K562 (cell line): ENCODE measurements around the gene CRY2. TPM values are rescaled to one million over a fixed set of nuclear protein-coding genes. Genes with fewer than 3 reads are reported as not detected.
"Not testable (repeated sequence)": the region's sequence is repeated elsewhere in the genome, so short reads cannot be mapped to it uniquely, and the experiment has no call there.

ENCODE experiments used
- ATAC-seq: fragments of 200-7000 bp; cut with Tn5 transposase; 3 replicates; pipeline ENCODE4 v1.9.1; 2020; ENCODE audit warnings: moderate library complexity
- BruUV-seq: library from RNA; stranded (reverse); fragments of 400-500 nt; replicated peaks from 2 replicates; lab custom pipeline; 2021; lab: Mats Ljungman, UMichigan
- CTCF ChIA-PET: fragments of 300-600 bp; formaldehyde crosslinking; extraction: SDS; loops from one replicate; lab custom pipeline; 2021; ENCODE audit warnings: low intra/inter-chr PET ratio; lab: Yijun Ruan, JAX
- POLR2A ChIA-PET: fragments of 300-600, 350-650 bp; sonication (Branson Sonifier 250); formaldehyde crosslinking; extraction: SDS; loops from one replicate; lab custom pipeline; 2021; ENCODE audit warnings: antibody characterized with exemption, inconsistent platforms; lab: Yijun Ruan, JAX
- DNase-seq, 4 experiments: peaks; one replicate each; pipeline versions ENCODE4 v3.0.0 to v3.0.0-alpha.2; 2011 to 2018; ENCODE audit warnings: low spot score in 3 of 4, mixed read lengths in 3 of 4; ENCODE audit errors: extremely low read depth in 1 of 4
- FAIRE-seq: peaks from 2 replicates; lab custom pipeline; 2011; peaks lifted over from hg19 to GRCh38; lab: Jason Lieb, UNC
- H2AFZ ChIP-seq: 2 replicates; pipeline ENCODE4 v1.6.0; 2011; ENCODE audit warnings: low read depth, low read length, control low read depth, inconsistent platforms
- H3K27ac ChIP-seq: fragments of 200-600 bp; 3 replicates; pipeline ENCODE4 v1.8.0; 2011; ENCODE audit warnings: low read depth, mild to moderate bottlenecking, control low read depth, inconsistent platforms, low read length, moderate library complexity, mixed read lengths; ENCODE audit errors: extremely low read depth
- H3K27me3 ChIP-seq, 2 experiments: fragments of 300-600 bp in 1 of 2; 2 replicates in 1 of 2; 3 replicates in 1 of 2; pipeline versions ENCODE4 v1.6.0 to v1.8.0; 2011; ENCODE audit warnings: inconsistent platforms in 2 of 2, low read length in 2 of 2, mild to moderate bottlenecking in 1 of 2, mixed read lengths in 1 of 2, moderate library complexity in 1 of 2; ENCODE audit not compliant: control insufficient read depth in 2 of 2, insufficient read depth in 2 of 2
- H3K36me3 ChIP-seq: fragments of 300-600 bp; 3 replicates; pipeline ENCODE4 v1.8.0; 2011; ENCODE audit warnings: mild to moderate bottlenecking, low read length, inconsistent platforms; ENCODE audit not compliant: control insufficient read depth, insufficient read depth
- H3K4me1 ChIP-seq, 2 experiments: fragments of 200-600 bp in 1 of 2; replicated peaks in 1 of 2; 2 replicates in 1 of 2; 3 replicates in 1 of 2; pipeline versions ENCODE4 v1.5.1 to v1.8.0; 2011; ENCODE audit warnings: inconsistent platforms in 2 of 2, low read length in 2 of 2, mild to moderate bottlenecking in 1 of 2, mixed read lengths in 1 of 2, moderate library complexity in 1 of 2; ENCODE audit not compliant: control insufficient read depth in 2 of 2, insufficient read depth in 2 of 2
- H3K4me2 ChIP-seq: 2 replicates; pipeline ENCODE4 v1.6.1; 2011; ENCODE audit warnings: low read length, control low read depth, inconsistent platforms, mixed read lengths; ENCODE audit not compliant: insufficient read depth
- H3K4me3 ChIP-seq: fragments of 200-600 bp; sonication (generic), shearing (Covaris generic); 2 replicates; pipeline ENCODE4 v1.5.1; 2016; ENCODE audit warnings: control low read depth, inconsistent platforms
- H3K79me2 ChIP-seq: fragments of 200-600 bp; 3 replicates; pipeline ENCODE4 v1.8.0; 2011; ENCODE audit warnings: low read length, inconsistent platforms; ENCODE audit not compliant: control insufficient read depth, insufficient read depth
- H3K9ac ChIP-seq, 2 experiments: 2 replicates each; pipeline versions ENCODE4 v1.6.0 to v1.6.1; 2011; ENCODE audit warnings: low read depth in 2 of 2, low read length in 2 of 2, control low read depth in 1 of 2, inconsistent platforms in 1 of 2, mild to moderate bottlenecking in 1 of 2, mixed read lengths in 1 of 2; ENCODE audit not compliant: insufficient read depth in 1 of 2
- H3K9me1 ChIP-seq: one replicate; pipeline ENCODE4 v1.6.0; 2011; ENCODE audit warnings: inconsistent platforms, mild to moderate bottlenecking, low read length, moderate library complexity; ENCODE audit not compliant: control insufficient read depth, insufficient read depth
- H3K9me3 ChIP-seq: replicated peaks from 2 replicates; pipeline ENCODE4 v1.5.1; 2011; ENCODE audit warnings: low read depth, low read length, inconsistent platforms; ENCODE audit not compliant: control insufficient read depth, insufficient read depth
- H4K20me1 ChIP-seq: replicated peaks from 2 replicates; pipeline ENCODE4 v1.6.1; 2011; ENCODE audit warnings: low read length, inconsistent platforms, mixed read lengths; ENCODE audit not compliant: control insufficient read depth, insufficient read depth
- BHLHE40 ChIP-seq: IDR thresholded peaks from 2 replicates; pipeline ENCODE4 v1.6.1; 2011; ENCODE audit warnings: low read length, improper control_type of control experiment
- C11orf30 ChIP-seq: fragments of 450-650 bp; IDR thresholded peaks from 2 replicates; pipeline ENCODE4 v1.6.1; 2016; ENCODE audit warnings: low read depth, mild to moderate bottlenecking
- HDAC1 ChIP-seq, 2 experiments: fragments of 450-650 bp; IDR thresholded peaks; 2 replicates each; pipeline ENCODE4 v1.6.1; 2016 to 2017; ENCODE audit warnings: inconsistent platforms in 1 of 2, mild to moderate bottlenecking in 1 of 2, moderate library complexity in 1 of 2
- HEY1 ChIP-seq: fragments of 250-450 bp; sonication (Bioruptor Pico); IDR thresholded peaks from 2 replicates; pipeline ENCODE4 v1.5.0; 2020; ENCODE audit warnings: mild to moderate bottlenecking, moderate library complexity, borderline replicate concordance
- ILK ChIP-seq: fragments of 450-650 bp; IDR thresholded peaks from 2 replicates; pipeline ENCODE4 v1.6.1; 2016; ENCODE audit warnings: missing genetic modification characterization, low read depth, mild to moderate bottlenecking, missing compliant biosample characterization, moderate library complexity, borderline replicate concordance
- KDM1A ChIP-seq, 2 experiments: fragments of 450-650 bp; IDR thresholded peaks; 2 replicates each; pipeline ENCODE4 v1.6.1; 2016; ENCODE audit warnings: mild to moderate bottlenecking in 2 of 2
- L3MBTL2 ChIP-seq: fragments of 450-650 bp; IDR thresholded peaks from 2 replicates; pipeline ENCODE4 v1.6.1; 2016; ENCODE audit warnings: mild to moderate bottlenecking, moderate library complexity
- MAFK ChIP-seq: IDR thresholded peaks from 2 replicates; pipeline ENCODE4 v1.6.1; 2011; ENCODE audit warnings: low read length, improper control_type of control experiment
- MCM3 ChIP-seq: fragments of 450-650 bp; IDR thresholded peaks from 2 replicates; pipeline ENCODE4 v1.6.1; 2016
- POLR3A ChIP-seq: IDR thresholded peaks from 2 replicates; pipeline ENCODE4 v1.6.1; 2011; ENCODE audit warnings: borderline replicate concordance, mild to moderate bottlenecking, moderate library complexity; ENCODE audit not compliant: insufficient read length, insufficient read depth; ENCODE audit errors: extremely low read depth
- SMAD1 ChIP-seq: fragments of 150-350 bp; IDR thresholded peaks from 2 replicates; pipeline ENCODE4 v1.6.1; 2014; ENCODE audit warnings: low read length, low read depth; ENCODE audit not compliant: partially characterized antibody
- TOE1 ChIP-seq, 2 experiments: fragments of 450-650 bp in 1 of 2; sonication (generic) in 1 of 2; formaldehyde crosslinking in 1 of 2; IDR thresholded peaks; 2 replicates each; pipeline versions ENCODE4 v1.7.1 to v1.8.0; 2016 to 2022; ENCODE audit warnings: borderline replicate concordance in 2 of 2, mild to moderate bottlenecking in 2 of 2, antibody characterized with exemption in 1 of 2, inconsistent platforms in 1 of 2, low read depth in 1 of 2, missing genetic modification reagents in 1 of 2, moderate library complexity in 1 of 2
- YY1 ChIP-seq, 3 experiments: IDR thresholded peaks; 2 replicates each; pipeline ENCODE4 v1.6.1; 2011; ENCODE audit warnings: low read length in 2 of 3, mild to moderate bottlenecking in 2 of 3, moderate library complexity in 2 of 3, borderline replicate concordance in 1 of 3, control low read depth in 1 of 3, low read depth in 1 of 3; ENCODE audit not compliant: insufficient read depth in 3 of 3, insufficient replicate concordance in 2 of 3, control insufficient read depth in 1 of 3, insufficient read length in 1 of 3; ENCODE audit errors: extremely low read depth in 1 of 3
- ZNF699 ChIP-seq: fragments of 250-450 bp; sonication (Bioruptor Pico); IDR thresholded peaks from 2 replicates; pipeline ENCODE4 v1.8.0; 2021; ENCODE audit warnings: mild to moderate bottlenecking, moderate library complexity; ENCODE audit not compliant: insufficient replicate concordance
- ZNF76 ChIP-seq: fragments of 250-450 bp; sonication (Bioruptor Pico); IDR thresholded peaks from 2 replicates; pipeline ENCODE4 v1.4.0; 2020; ENCODE audit warnings: mild to moderate bottlenecking, moderate library complexity, borderline replicate concordance
- WGBS: fragments of 100-300 bp; shearing (Covaris generic); methylation state at CpG from one replicate; pipeline ENCODE4 v1.1.6; 2016; ENCODE audit warnings: low coverage, mixed read lengths; ENCODE audit not compliant: insufficient coverage; ENCODE audit errors: missing lambda C conversion rate; 5-methylcytosine and 5-hydroxymethylcytosine counted together
- in situ Hi-C: fragments of 300-500 bp; cut with MboI; formaldehyde crosslinking; loops from 4 replicates; pipeline ENCODE4 v1.15.0; 2018; ENCODE audit warnings: inconsistent platforms, mixed read lengths
- intact Hi-C: fragments of 100-400 bp; cut with micrococcal nuclease; formaldehyde crosslinking; loops from 2 replicates; pipeline ENCODE4 v1.14.2; 2022
- polyA plus RNA-seq, 8 experiments: library from polyadenylated mRNA; depleted of rRNA in 4 of 8; stranded (reverse) in 5 of 8; unstranded in 3 of 8; fragments of >200 nt; fragmentation: Nextera tagmentation in 2 of 8; fragmentation: Illumina TruSeq in 1 of 8; extraction: Ambion mirVana in 2 of 8; extraction: Trizol in 1 of 8; gene quantifications; 2 replicates each; pipeline versions ENCODE4 v1.2.1 to v1.2.3, GENCODE V29; 2011 to 2014; ENCODE audit warnings: inconsistent platforms in 1 of 8, missing spikeins in 1 of 8
- total RNA-seq, 7 experiments: library from RNA; depleted of rRNA in 6 of 7; stranded (reverse); fragments of >200 nt in 6 of 7; fragmentation: Illumina TruSeq in 2 of 7; extraction: Trizol in 2 of 7; gene quantifications; 2 replicates each; pipeline versions ENCODE4 v1.2.1 to v1.2.3, GENCODE V29; 2011 to 2021; ENCODE audit warnings: low replicate concordance in 1 of 7
- TF ChIP-seq, protein P1 (sequence below): fragments of 450-650 bp; formaldehyde crosslinking; IDR thresholded peaks from 2 replicates; pipeline ENCODE4 v1.4.0; 2020; ENCODE audit warnings: mild to moderate bottlenecking
- TF ChIP-seq, protein P2 (sequence below): fragments of 450-650 bp; formaldehyde crosslinking; IDR thresholded peaks from 2 replicates; pipeline ENCODE4 v1.4.0; 2020; ENCODE audit warnings: mild to moderate bottlenecking, moderate library complexity

CRY2 gene
- total and polyA plus RNA-seq, 9 of the 15 experiments (the other 6 are each of a cell fraction or from before 2014, with no cell fraction given), result 2.3 to 23.9 (median 14.8) TPM

DNA sequence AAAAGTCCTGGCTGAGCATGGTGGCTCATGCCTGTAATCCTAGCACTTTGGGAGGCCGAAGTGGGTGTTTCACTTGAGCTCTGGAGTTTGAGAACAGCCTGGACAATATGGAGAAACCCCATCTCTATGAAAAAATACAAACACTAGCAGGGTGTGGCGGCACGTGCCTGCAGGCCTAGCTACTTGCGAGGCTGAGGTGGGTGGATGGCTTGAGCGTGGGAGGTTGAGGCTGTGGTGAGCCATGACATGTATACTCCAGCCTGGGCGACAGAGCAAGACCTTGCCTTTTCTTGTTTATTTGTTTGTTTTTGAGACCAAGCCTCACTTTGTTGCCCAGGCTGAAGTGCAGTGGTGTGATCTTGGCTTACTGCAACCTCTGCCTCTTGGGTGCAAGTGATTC is 8.1 kb upstream of the CRY2 start (continued):
- TF ChIP-seq, protein P1, sequence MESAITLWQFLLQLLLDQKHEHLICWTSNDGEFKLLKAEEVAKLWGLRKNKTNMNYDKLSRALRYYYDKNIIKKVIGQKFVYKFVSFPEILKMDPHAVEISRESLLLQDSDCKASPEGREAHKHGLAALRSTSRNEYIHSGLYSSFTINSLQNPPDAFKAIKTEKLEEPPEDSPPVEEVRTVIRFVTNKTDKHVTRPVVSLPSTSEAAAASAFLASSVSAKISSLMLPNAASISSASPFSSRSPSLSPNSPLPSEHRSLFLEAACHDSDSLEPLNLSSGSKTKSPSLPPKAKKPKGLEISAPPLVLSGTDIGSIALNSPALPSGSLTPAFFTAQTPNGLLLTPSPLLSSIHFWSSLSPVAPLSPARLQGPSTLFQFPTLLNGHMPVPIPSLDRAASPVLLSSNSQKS, result no peak
- TF ChIP-seq HDAC1 (IDR thresholded peaks at IDR 0.05), result no peak
- TF ChIP-seq ZNF76 (CRISPR knock-in tag), result no peak
- TF ChIP-seq HEY1 (CRISPR knock-in tag), result no peak
- TF ChIP-seq KDM1A (IDR thresholded peaks at IDR 0.05), result no peak
- no peak for TF ChIP-seq MAFK
- TF ChIP-seq ZNF699 (CRISPR knock-in tag), result no peak
- TF ChIP-seq ILK (tag), result no peak
- no peak for TF ChIP-seq C11orf30
- peak; percentile 74 for TF ChIP-seq L3MBTL2
- TF ChIP-seq, protein P2, sequence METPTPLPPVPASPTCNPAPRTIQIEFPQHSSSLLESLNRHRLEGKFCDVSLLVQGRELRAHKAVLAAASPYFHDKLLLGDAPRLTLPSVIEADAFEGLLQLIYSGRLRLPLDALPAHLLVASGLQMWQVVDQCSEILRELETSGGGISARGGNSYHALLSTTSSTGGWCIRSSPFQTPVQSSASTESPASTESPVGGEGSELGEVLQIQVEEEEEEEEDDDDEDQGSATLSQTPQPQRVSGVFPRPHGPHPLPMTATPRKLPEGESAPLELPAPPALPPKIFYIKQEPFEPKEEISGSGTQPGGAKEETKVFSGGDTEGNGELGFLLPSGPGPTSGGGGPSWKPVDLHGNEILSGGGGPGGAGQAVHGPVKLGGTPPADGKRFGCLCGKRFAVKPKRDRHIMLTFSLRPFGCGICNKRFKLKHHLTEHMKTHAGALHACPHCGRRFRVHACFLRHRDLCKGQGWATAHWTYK (CRISPR knock-in tag), result no peak
- TF ChIP-seq POLR3A, result no peak
- no peak for TF ChIP-seq SMAD1
- no peak for TF ChIP-seq YY1 (IDR thresholded peaks at IDR 0.05; ENCODE audit: borderline replicate concordance in 1 of 3, control insufficient read depth in 1 of 3, extremely low read depth in 1 of 3, insufficient read depth in 3 of 3, insufficient read length in 1 of 3, insufficient replicate concordance in 2 of 3, low read depth in 1 of 3, low read length in 2 of 3)
- TF ChIP-seq TOE1 (IDR thresholded peaks at IDR 0.05; ENCODE audit: borderline replicate concordance), result no peak
- TF ChIP-seq TOE1 (CRISPR knock-in tag; IDR thresholded peaks at IDR 0.05; ENCODE audit: borderline replicate concordance, low read depth), result no peak
- peak; percentile 86 for TF ChIP-seq BHLHE40
- TF ChIP-seq MCM3, result no peak
- TF ChIP-seq, all 486 proteins: peak for 7

DNA sequence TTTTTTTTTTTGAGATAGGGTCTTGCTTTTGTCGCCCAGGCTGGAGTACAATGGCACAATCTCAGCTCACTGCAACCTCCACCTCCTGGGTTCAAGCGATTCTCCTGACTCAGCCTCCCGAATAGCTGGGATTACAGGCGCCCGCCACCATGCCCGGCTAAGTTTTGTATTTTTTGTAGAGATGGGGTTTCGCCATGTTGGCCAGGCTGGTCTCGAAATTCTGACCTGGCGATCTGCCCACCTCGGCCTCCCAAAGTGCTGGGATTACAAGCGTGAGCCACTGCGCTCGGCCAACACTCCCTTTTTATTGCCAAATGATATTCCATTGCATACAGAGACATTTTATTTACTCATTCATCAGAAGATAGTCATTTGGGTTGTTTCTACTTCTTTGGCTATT is 7.0 kb upstream of the CRY2 start:
- H3K79me2 ChIP-seq, in situ Hi-C loops, H3K9me1 ChIP-seq, H3K36me3 ChIP-seq, H3K4me3 ChIP-seq, H3K4me2 ChIP-seq, H3K9ac ChIP-seq, CTCF ChIA-PET, BruUV-seq, H4K20me1 ChIP-seq, intact Hi-C loops, H3K9me3 ChIP-seq, DNase-seq, POLR2A ChIA-PET, FAIRE-seq, ATAC-seq, H2AFZ ChIP-seq, H3K27ac ChIP-seq, H3K4me1 ChIP-seq, H3K27me3 ChIP-seq: not testable (repeated sequence)
- WGBS, result 90% methylated on average over 12 of the region's 13 CpGs
